Epithelial cell of proximal tubule (primary cell): Measurements from ENCODE around the gene SPEF2. TPM values are rescaled to one million over a fixed set of nuclear protein-coding genes. Genes with fewer than 3 reads are reported as not detected.

Experiments used
- DNase-seq: peaks from one replicate; pipeline ENCODE4 v3.0.0-alpha.2; 2011; ENCODE audit warnings: low read depth
- H3K4me3 ChIP-seq: 2 replicates; pipeline ENCODE4 v1.5.1; 2011; ENCODE audit warnings: low read depth, mild to moderate bottlenecking, low read length
- CTCF ChIP-seq: conservative IDR thresholded peaks from 2 replicates; pipeline ENCODE4 v1.5.1; 2012; ENCODE audit warnings: low read depth, mild to moderate bottlenecking, low read length
- total RNA-seq: library from RNA; depleted of rRNA; stranded (reverse); fragments of >200 nt; gene quantifications from 2 replicates; pipeline ENCODE4 v1.2.3, GENCODE V29; 2015

The SPEF2 gene
- total RNA-seq, 1 donor from 2014 or later, result 2.3 TPM

GRCh38 chr5:35678661-35679060 lies 61.0 kb downstream of the SPEF2 start:
- DNase-seq, result no peak
- no peak for TF ChIP-seq CTCF
- no peak overlapping the region for H3K4me3 ChIP-seq

- TF ChIP-seq CTCF, result no peak
- H3K4me3 ChIP-seq, result no peak overlapping the region
- no peak for DNase-seq
Observed at GRCh38 chr5:35679357-35679756, 61.7 kb downstream of the SPEF2 start.

DNA sequence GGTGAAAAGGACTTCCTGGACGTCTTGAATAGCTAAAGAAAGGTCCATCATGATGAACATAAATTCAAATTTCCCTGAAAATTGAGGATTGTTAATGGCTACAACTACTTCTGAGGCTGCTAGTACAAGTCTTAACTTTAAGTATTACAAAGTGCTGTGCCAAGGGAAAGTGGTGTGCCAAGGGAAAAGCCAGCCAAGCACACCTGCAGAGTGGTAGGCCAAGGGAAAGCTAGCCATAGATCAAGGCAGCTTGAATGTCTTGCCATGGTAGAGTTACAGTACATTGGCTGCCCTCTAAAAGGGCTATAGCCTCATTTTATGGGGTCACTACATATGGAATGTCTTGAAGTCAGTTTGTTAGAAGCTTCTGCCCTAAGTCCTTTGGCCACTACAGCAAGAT lies 64.2 kb downstream of the SPEF2 start:
- DNase-seq, result no peak
- no peak overlapping the region for H3K4me3 ChIP-seq
- no peak for TF ChIP-seq CTCF

- no peak overlapping the region for H3K4me3 ChIP-seq
- DNase-seq, result no peak
- TF ChIP-seq CTCF, result no peak
Observed at GRCh38 chr5:35683466-35683865, 65.8 kb downstream of the SPEF2 start.

GRCh38 chr5:35685161-35685560 lies 67.5 kb downstream of the SPEF2 start:
- H3K4me3 ChIP-seq, result no peak overlapping the region
- TF ChIP-seq CTCF, result no peak
- no peak for DNase-seq

DNA sequence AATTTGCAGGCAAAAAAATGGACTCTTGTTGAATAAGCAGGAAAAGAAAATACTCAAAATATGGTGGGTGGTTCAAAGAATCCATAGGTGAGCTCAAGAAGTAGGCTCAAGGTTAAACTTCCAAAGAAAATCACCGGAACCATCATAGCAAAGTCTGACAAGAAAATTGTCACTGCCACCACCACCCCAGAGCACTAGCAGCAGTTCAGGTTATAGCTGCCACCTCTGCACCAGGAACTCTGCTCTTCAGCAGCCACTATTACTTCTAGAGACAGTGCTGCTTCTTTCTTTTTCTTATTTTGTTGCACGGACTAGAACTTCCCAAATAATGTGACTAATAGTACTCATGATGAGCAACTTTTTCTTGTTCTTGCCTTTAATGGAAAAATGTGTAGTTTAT lies 70.3 kb downstream of the SPEF2 start:
- no peak for TF ChIP-seq CTCF
- no peak for DNase-seq
- no peak overlapping the region for H3K4me3 ChIP-seq

DNA sequence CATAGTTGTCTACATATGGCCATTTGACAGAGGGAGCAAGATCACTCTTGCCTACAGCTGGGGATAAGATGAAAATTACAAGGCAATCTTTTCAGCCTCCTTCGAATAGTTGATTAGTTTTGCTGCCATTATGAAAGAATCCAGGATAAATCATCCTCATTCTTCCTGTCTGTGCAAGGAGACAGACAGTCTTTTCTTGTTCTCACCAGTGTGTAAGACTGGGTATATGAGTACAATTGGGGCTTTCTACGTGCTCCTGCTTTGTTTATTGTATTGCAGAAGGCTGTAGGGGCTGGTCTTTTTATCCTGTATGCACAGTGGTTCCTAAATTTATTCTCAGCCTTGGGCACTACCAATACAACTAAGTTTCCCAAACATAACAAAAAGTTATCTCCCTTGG lies 76.8 kb downstream of the SPEF2 start:
- TF ChIP-seq CTCF, result no peak
- DNase-seq, result no peak
- H3K4me3 ChIP-seq, result no peak overlapping the region
